Adrenal gland (tissue), 12 donors: Measurements from ENCODE around the gene SPRY2. TPM values are rescaled to one million over a fixed set of nuclear protein-coding genes. Genes with fewer than 3 reads are reported as not detected.

Experiments used
- DNase-seq, 7 donors: peaks; one replicate each; pipeline ENCODE4 v3.0.0-alpha.2; 2019 to 2020
- H3K27ac ChIP-seq, 5 donors: fragments of 200-600 bp; sonication (generic) in 4 of 5; 1 replicate in 3 of 5; 2 replicates in 2 of 5; pipeline versions ENCODE4 v1.5.1 to v1.8.0; 2016 to 2020; ENCODE audit warnings: mild to moderate bottlenecking in 1 of 5
- H3K27me3 ChIP-seq: fragments of 200-600 bp; 2 replicates; pipeline ENCODE4 v1.8.0; 2021
- H3K36me3 ChIP-seq, 2 donors: fragments of 200-600 bp; replicated peaks in 1 of 2; 1 replicate in 1 of 2; 2 replicates in 1 of 2; pipeline versions ENCODE4 v1.5.1 to v1.8.0; 2018 to 2022
- H3K4me1 ChIP-seq, 2 donors: fragments of 200-600 bp; replicated peaks in 1 of 2; 1 replicate in 1 of 2; 2 replicates in 1 of 2; pipeline versions ENCODE4 v1.5.1 to v1.8.0; 2018 to 2021
- H3K4me3 ChIP-seq, 4 donors: fragments of 200-600 bp; sonication (generic) in 3 of 4; one replicate each; pipeline ENCODE4 v1.5.1; 2016 to 2018
- H3K9me3 ChIP-seq, 3 donors: fragments of 200-600 bp; sonication (generic) in 1 of 3; replicated peaks in 1 of 3; 1 replicate in 2 of 3; 2 replicates in 1 of 3; pipeline versions ENCODE4 v1.5.1 to v1.8.0; 2016 to 2021
- CTCF ChIP-seq, 6 experiments: fragments of 450-650 bp in 4 of 6; fragments of 200-600 bp in 2 of 6; sonication (generic) in 1 of 6; IDR thresholded peaks; 1 replicate in 5 of 6; 2 replicates in 1 of 6; pipeline versions ENCODE4 v1.5.1 to v1.8.0; 2016 to 2021; ENCODE audit warnings: antibody characterized with exemption in 6 of 6, mild to moderate bottlenecking in 2 of 6, moderate library complexity in 1 of 6
- POLR2A ChIP-seq, 2 donors: fragments of 450-650 bp; IDR thresholded peaks; one replicate each; pipeline ENCODE4 v1.6.1; 2017; ENCODE audit warnings: antibody characterized with exemption in 2 of 2, mild to moderate bottlenecking in 2 of 2, moderate library complexity in 1 of 2
- WGBS, 4 donors: extraction: QIAGEN DNeasy Blood & Tissue Kit in 2 of 4; methylation state at CpG; one replicate each; pipeline versions ENCODE4 v1.1.5 to v1.1.7; 2013 to 2017; 5-methylcytosine and 5-hydroxymethylcytosine counted together
- intact Hi-C, 2 donors: fragments of 100-400 bp; cut with DNase I; formaldehyde crosslinking; loops; one replicate each; pipeline versions ENCODE4 v1.14.1 to v1.15.0; 2022 to 2023
- polyA plus RNA-seq, 3 donors: library from polyadenylated mRNA; stranded (reverse); fragments of 200-250 nt in 2 of 3; fragments of 350-450 nt in 1 of 3; fragmentation: Illumina TruSeq in 1 of 3; extraction: RNeasy Lipid Tissue Mini Kit (QIAGEN cat#74804) in 1 of 3; gene quantifications; one replicate each; pipeline ENCODE4 v1.2.3, GENCODE V29; 2013 to 2014
- total RNA-seq, 9 donors: library from RNA; depleted of rRNA in 4 of 9; stranded (reverse); fragments of >200 nt in 4 of 9; fragments of 120-200 nt in 1 of 9; fragmentation: NEBNext Ultra II Directional in 1 of 9; extraction: Animal tissue kit (Norgen Biotek cat#: 25700) in 1 of 9; gene quantifications; one replicate each; pipeline versions ENCODE4 v1.1.0 to v1.2.4, GENCODE V29; 2013 to 2023
- donor health status: healthy with polysubstance abuse.
- donor health status: Bipolar disorder and iron deficiency.
- donor health status: DM: yes; HTN: yes; CAD: no.
- donor health status: DM: no; HTN: no; CAD: no.
- donor health status: DM: no; HTN: no; CAD: no.
- donor health status: DM: yes; HTN: yes; CAD: no.

Gene SPRY2
- total and polyA plus RNA-seq, 12 donors: 10.9 to 36.7 (median 22.1) TPM

- DNase-seq: no peak
- Histone ChIP-seq H3K27me3 (no peaks in the 10 kb centered on the region), H3K36me3 (no peaks in the 10 kb centered on the region), H3K9me3 (no peaks in the 10 kb centered on the region), H3K4me1 (no peaks in the 10 kb centered on the region), H3K4me3 (no peak overlapping the region), H3K27ac (no peak overlapping the region)
- TF ChIP-seq POLR2A (IDR thresholded peaks at IDR 0.05) (no peak), CTCF (IDR thresholded peaks at IDR 0.05) (no peak)
- intact Hi-C loops: no loop called here
Measured at GRCh38 chr13:80299046-80299445, 41.9 kb downstream of the SPRY2 start.

GRCh38 chr13:80297503-80297902, 43.4 kb downstream of the SPRY2 start:
- intact Hi-C loops: no loop called here
- peak overlapping the region in 1 of 5 donors; percentile 9 for H3K27ac ChIP-seq
- 67 to 95% (median 70%) methylated on average over 2 of the region's 2 CpGs for WGBS, 4 donors
- no peaks in the 10 kb centered on the region for H3K27me3 ChIP-seq
- no peak overlapping the region for H3K4me3 ChIP-seq
- DNase-seq: no peak
- TF ChIP-seq CTCF (IDR thresholded peaks at IDR 0.05) (no peak), POLR2A (IDR thresholded peaks at IDR 0.05) (no peak)
- H3K9me3 ChIP-seq: no peaks in the 10 kb centered on the region
- no peaks in the 10 kb centered on the region for H3K4me1 ChIP-seq
- H3K36me3 ChIP-seq: no peaks in the 10 kb centered on the region

- intact Hi-C loops: no loop called here
- Histone ChIP-seq H3K4me1 (no peaks in the 10 kb centered on the region), H3K36me3 (no peaks in the 10 kb centered on the region), H3K4me3 (no peak overlapping the region), H3K9me3 (no peaks in the 10 kb centered on the region), H3K27me3 (no peaks in the 10 kb centered on the region), H3K27ac (no peak overlapping the region)
- no peak for DNase-seq
- TF ChIP-seq POLR2A (IDR thresholded peaks at IDR 0.05): no peak
- TF ChIP-seq CTCF (IDR thresholded peaks at IDR 0.05): no peak
Measured at GRCh38 chr13:80297094-80297493, 43.8 kb downstream of the SPRY2 start.

- intact Hi-C loops: no loop called here
- no peak for TF ChIP-seq POLR2A (IDR thresholded peaks at IDR 0.05)
- no peak for TF ChIP-seq CTCF (IDR thresholded peaks at IDR 0.05)
Measured at GRCh38 chr13:80296638-80297037, 44.3 kb downstream of the SPRY2 start.

More at GRCh38 chr13:80296638-80297037, 44.3 kb downstream of the SPRY2 start:
- H3K9me3 ChIP-seq: no peaks in the 10 kb centered on the region
- no peaks in the 10 kb centered on the region for H3K36me3 ChIP-seq
- H3K4me3 ChIP-seq: no peak overlapping the region
- no peak overlapping the region for H3K27ac ChIP-seq
- no peaks in the 10 kb centered on the region for H3K4me1 ChIP-seq
- no peaks in the 10 kb centered on the region for H3K27me3 ChIP-seq
- DNase-seq: peak in 2 of 7 donors; percentile 6 to 14
- WGBS, 4 donors: 83 to 88% (median 86%) methylated on average over 7 of the region's 7 CpGs
